Measurements from ENCODE around the gene GPR137.

- TF ChIP-seq CTCF (IDR thresholded peaks at IDR 0.05) (no peak), EP300 (IDR thresholded peaks at IDR 0.05) (no peak), POLR2A (IDR thresholded peaks at IDR 0.05; ENCODE audit: low read depth) (no peak)
Observed at GRCh38 chr11:64296830-64297698, 11.4 kb downstream of the GPR137 start.

Measured in esophagus muscularis mucosa (tissue), 4 donors.